ENCODE data around the gene COL26A1.
"Not testable (repeated sequence)": the region's sequence is repeated elsewhere in the genome, so short reads cannot be mapped to it uniquely, and the experiment has no call there.

Gene COL26A1

GRCh38 chr7:101362334-101363195, at the start of gene COL26A1:
TSS of gene COL26A1 (plus strand) at chr7:101362875. CDS start at chr7:101363033, 158 bp downstream.
- DNase-seq = no peak

GRCh38 chr7:101315336-101315735, 47.3 kb upstream of the COL26A1 start:
- DNase-seq = no peak

DNA sequence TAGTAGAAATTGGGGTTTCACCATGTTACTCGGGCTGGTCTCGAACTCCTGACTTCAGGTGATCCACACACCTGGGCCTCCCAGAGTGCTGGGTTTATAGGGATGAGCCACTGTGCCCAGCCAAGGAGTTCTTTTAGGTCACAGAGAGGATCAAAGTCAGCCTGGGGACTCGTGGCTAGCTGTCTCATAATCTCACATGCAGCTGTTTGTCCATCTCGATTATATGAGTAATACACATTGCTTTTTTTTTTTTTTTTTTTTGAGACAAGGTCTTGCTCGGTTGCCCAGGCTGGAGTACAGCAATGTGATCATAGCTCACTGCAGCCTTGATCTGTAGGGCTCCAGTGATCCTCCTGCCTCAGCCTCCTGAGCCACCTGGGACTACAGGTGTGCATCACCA, 43.3 kb upstream of the COL26A1 start:
- no peak for DNase-seq

DNA sequence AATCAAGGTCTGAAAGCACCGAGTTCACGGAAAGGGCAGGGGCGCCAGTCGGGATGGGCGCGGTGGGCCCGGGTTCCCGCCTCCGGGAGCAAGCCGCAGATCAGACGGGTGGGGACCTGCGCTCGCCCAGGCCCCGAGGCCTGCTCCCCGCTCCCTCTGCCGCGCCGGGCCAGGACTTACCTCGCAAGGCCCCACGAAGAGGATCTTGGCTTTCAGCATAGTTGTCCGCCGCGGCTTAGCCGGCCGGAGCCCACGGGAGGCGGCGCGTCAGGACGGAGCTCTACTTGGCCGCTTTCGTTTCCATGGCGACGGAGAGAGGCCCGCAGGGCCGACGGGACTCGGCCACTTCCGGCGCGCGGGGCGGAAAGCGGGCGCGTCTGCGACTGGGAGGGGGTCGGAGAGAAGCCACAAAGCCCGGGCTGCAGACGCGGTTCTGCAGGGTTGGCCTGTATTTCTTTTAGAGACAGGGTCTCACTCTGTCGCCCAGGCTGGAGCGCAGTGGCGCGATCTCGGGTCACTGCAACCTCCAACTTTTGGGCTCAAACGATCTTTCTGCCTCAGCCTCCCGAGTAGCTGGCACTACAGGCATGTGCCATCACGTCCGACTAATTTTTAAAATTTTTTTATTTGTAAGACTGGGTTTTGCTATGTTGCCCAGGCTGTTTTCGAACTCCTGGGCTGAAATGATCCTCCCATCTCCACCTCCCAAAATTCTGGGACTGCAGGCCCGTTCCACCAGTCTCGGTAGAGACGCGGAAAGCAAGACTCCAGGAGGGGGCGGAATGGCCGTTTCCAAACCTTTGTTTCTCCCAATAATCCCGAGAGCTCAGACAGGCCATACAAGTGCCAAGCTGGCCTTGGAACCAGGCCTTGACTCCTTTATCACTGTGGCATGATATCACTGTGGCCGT, 40.9 kb upstream of the COL26A1 start, which contains the start of gene IFT22:
IFT22 (minus strand) TSS at position 322 of the 911 bp plus-strand sequence; CDS start at position 219, 103 bp downstream.
- DNase-seq = peak; percentile 50

DNA sequence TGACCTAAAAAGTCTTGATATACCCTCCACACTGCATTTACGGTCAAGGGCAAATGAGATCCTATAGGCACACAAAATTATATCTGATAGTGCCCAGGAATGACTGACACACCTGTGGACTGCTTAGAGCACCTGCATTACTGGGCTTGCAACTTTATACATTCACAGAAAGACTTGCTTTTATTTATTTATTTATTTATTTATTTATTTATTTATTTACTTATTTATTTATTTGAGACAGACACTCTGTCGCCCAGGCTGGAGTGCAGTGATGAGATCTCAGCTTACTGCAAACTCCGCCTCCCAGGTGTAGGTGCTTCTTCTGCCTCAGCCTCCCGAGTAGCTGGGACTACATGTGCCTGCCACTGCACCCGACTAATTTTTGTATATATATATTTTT, 34.5 kb upstream of the COL26A1 start:
- no peak for DNase-seq

DNA sequence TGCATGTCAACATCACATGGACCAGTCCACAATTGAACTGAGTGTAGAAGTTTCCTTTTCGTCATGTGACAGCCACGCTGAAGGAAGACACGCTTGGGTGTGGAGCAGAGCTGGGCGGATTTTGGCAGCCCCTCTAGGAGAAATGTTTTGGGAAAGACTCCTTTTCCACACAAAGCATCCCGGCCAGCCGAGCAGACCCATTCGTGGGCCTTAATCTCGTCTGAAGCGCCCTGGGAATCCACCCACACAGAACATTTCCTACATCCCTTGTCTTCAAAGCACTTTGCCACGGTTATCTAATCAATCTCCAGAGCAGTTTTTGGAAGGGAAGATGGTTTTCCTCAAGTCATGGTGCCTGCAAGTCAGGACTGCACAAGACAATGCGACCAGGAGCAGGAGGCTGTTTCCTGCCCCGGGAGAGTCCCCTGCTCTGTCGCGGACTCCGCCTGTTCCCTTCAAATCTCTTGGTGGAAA, 32.6 kb upstream of the COL26A1 start:
- DNase-seq = no peak

DNA sequence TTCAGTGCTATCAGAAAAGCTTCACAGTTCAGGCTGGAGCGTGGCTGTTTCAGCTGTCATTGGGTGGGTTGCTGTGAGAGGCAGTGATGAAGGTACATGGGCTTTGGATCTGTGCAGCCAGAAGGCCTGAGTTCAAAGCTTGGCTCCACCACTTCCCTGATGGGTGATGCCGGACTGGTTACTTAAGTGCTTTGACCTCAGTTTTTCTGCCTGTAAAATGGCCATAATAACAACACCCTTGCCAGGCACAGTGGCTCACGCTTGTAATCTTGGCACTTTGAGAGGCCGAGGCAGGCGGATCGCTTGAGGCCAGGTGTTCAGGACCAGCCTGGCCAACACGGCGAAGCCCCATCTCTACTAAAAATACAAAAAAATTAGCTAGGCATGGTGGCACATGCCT, 30.6 kb upstream of the COL26A1 start:
- DNase-seq = no peak

DNA sequence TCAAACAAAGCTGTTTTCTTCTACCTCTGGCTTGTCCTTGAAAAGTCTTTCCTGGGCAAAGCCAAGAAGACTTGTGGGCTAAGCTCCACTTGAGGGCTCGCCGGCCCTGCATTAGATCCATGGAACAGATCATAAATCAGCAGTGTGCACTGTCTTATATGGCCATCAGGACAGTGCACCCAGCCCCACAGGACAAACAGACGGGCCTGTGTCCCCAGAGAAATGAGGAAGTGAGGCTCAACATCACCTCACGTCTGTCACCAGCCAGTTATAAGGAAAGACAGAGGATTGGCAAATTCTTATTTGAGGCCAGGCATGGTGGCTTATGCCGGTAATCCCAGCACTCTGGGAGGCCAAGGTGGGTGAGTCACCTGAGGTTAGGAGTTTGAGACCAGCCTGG, 28.8 kb upstream of the COL26A1 start:
- DNase-seq = no peak

DNA sequence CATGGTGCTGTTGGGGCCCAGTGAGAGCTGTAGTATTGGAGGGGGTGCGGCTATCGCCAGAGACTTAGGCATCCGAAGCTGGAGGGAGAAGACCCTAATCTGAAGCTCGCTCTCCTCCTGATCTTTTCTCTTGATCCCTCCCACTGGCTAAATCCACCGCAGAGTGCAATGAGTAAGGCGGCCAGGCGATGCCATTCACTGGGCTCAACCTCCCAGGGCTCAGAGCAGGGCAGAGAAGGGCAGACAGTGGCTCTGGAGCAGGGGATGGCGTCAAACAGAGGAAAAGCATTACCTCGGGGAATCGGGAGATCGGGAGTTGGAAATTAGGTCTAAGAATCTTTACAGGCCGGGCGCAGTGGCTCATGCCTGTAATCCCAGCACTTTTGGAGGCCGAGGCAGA, 22.3 kb upstream of the COL26A1 start:
- DNase-seq = no peak

DNA sequence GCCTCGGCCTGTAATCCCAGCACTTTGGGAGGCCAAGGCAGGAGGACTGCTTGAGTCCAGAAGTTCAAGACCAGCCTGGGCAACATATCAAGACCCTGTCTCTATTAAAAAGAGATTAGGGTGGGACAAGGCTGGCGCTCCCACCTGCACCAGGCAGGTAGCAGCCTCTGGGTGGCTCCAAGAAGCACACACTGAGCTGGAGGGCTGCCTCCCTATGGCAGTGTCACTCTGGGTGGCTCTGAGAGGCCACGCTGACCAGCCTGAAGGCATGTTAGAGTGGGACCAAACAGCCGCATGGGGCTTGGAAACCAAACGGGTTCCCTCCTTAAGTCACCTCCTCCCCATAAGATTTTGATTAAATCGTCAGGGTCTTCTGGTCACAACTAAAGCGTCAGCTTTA, 19.8 kb upstream of the COL26A1 start:
- no peak for DNase-seq

GRCh38 chr7:101347477-101347876, 15.2 kb upstream of the COL26A1 start:
- no peak for DNase-seq

DNA sequence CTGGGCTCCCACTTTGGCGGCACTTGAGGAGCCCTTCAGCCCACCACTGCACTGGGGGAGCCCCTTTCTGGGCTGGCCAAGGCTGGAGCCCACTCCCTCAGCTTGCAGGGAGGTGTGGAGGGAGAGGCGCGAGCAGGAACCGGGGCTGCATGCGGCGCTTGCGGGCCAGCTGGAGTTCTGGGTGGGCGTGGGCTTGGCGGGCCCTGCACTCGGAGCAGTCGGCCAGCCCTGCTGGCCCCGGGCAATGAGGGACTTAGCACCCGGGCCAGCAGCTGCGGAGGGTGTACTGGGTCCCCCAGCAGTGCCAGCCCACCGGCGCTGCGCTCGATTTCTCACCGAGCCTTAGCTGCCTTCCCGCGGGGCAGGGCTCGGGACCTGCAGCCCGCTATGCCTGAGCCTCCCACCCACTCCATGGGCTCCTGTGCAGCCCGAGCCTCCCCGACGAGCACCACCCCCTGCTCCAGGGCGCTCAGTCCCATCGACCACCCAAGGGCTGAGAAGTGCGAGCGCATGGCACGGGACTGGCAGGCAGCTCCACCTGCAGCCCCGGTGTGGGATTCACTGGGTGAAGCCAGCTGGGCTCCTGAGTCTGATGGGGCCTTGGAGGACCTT, 14.1 kb upstream of the COL26A1 start:
- not testable (repeated sequence) for DNase-seq

- not testable (repeated sequence) for DNase-seq
These were observed 13.4 kb upstream of the COL26A1 start for GRCh38 chr7:101349300-101349699.

GRCh38 chr7:101352920-101353308, 9.8 kb upstream of the COL26A1 start:
- no peak for DNase-seq

DNA sequence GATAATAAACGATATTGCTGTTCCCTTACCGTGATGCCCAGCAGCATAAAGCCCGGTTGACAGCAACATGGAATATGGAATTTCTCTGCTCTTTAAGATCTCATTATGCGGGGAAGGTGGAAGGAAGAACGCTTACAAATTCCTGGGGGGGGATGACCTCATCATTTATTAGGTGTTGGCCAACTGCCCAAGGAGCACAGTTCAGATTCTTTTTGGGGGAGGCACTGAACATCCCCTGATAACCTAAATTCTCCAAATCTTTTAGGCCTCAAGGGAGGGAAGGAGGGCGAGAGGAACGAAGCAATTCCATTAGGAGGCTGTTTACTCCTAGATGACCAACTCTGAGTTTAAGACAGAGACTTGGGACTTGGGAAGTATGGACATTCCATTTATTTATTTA, 5.2 kb upstream of the COL26A1 start:
- no peak for DNase-seq

DNA sequence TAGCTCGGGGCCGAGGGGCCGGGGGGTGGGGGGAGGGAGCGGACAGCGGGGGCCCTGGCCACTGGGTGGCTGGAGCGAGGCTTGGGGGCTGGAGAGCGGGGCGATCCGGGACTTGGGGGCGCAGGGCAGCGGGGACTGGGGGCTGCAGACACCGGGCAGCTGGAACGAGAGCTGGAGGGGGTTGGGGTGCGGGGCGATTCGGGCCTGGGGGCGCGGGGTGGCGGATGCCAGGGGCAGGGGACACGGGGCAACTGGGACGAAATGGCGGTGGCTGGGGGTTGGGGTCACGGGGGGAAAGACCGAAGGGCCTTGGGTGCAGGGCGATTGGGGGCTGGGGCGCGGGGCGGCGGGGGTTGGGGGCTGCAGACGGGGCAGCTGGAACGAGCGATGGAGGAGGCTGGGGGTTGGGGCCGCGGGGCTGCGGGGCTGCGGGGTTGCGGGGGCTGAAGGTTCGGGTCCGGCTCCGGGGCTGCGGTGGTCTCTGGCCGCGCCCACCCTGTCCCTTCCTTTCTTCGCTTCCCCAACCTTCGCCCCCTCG, 590 bp downstream of the COL26A1 start:
- no peak for DNase-seq

- DNase-seq = no peak
These were observed 1.2 kb downstream of the COL26A1 start for GRCh38 chr7:101363734-101364374.

DNA sequence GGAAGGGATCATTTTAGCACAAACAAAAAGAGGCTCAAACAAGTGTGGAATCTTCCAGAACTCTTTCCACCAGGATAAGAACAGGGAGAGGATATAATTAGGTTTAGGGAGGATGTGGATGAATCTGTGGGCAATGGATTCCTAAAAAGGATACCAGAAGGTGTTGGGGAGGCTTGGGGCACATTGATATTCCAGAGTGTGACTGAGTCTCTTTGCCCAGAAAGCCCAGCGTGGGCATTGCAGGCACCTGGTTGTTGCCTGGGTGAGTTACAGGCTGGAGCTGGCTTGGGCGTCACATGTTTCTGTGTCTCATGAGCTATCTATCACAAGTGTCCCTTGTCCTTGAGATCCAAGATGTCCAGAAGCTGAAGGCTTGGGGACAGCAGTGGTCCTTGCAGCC, 3.3 kb downstream of the COL26A1 start:
- no peak for DNase-seq

DNA sequence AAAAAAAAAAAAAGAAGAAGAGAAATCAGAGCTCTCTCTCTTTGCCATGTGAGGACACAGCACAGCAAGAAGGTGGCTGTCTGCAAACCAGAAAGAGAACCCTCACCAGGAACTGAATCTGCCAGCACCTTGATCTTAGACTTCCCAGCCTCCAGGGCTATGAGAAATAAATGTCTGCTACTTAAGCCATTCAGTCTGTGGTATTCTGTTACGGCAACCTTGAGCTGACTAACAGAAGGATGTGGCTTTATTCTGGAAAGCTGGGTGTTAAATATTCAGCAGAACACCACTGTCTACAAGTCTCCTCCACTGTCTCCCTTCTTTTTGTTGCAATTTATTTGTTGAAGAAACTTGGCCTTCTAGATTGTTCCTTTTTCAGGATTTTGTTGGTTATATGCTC, 5.0 kb downstream of the COL26A1 start:
- DNase-seq = no peak

DNA sequence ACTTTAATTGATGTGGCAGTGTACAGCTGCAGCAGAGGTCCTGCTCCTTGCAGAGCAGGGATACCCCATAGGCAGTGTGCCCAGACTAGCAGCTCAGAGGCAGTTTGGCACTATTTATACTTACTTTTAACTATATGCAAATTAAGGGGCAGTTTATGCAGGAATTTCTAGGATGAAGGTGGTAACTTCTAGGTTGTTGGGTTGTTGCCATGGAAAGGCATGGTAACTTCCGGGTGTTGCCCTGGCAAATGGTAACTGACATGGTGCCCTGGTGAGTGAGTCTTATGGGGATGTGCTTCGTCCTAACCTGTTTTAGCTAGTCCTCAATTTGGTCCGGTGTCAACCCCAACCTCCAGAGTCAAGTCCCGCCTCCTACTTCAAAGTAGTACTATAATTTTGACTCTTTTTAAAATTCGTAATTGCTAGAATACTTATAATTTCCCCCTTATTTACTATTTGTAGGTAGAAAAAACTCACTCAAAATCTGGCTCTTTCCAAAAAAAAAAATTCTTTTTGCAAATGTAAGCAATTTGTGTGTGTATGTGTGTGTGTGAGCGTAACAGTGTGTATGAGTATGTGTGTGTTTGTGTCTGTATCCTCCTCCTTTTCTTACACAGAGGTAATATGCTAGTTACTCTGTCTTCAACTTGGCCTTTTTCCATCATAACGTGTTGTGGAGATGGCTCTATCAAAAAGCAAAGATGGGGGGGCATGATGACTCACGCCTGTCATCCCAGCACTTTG, 5.9 kb downstream of the COL26A1 start:
- DNase-seq = no peak

DNA sequence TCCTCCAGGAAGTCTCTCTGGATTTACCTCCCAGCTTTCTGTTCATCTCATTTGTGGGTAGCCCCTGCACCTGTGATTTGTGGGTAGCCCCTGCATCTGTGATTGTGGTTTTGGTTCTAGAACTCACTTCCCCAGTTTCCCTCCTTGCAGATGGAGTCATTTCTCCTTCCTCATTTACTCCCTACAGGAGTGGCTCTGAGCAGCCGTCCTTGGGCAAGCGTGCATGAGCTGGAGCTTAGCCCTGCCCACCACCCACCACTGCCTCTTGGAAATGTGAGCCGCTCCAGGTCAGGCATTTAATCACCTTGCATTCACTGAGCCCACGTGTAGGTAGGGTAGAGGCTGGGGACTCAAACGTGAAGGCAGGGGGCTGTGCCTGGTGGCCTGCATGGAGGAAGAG, 8.2 kb downstream of the COL26A1 start:
- DNase-seq = no peak
